KMS-11 (cell line): ENCODE measurements around the gene TJAP1.

Experiments used
- H2AFZ ChIP-seq: fragments of 200-600 bp; sonication (generic); 2 replicates; pipeline ENCODE4 v1.6.1; 2016; ENCODE audit warnings: antibody characterized with exemption, mixed run types, low read depth
- H3K27ac ChIP-seq: fragments of 200-600 bp; sonication (generic); 2 replicates; pipeline ENCODE4 v1.6.1; 2016; ENCODE audit warnings: mild to moderate bottlenecking, mixed run types
- H3K27me3 ChIP-seq: fragments of 200-600 bp; sonication (generic); 2 replicates; pipeline ENCODE4 v1.6.1; 2017; ENCODE audit warnings: mild to moderate bottlenecking, low read depth, mixed run types, moderate library complexity; ENCODE audit not compliant: insufficient read depth
- H3K36me3 ChIP-seq: fragments of 200-600 bp; sonication (generic); 2 replicates; pipeline ENCODE4 v1.6.1; 2017; ENCODE audit warnings: mild to moderate bottlenecking, mixed run types; ENCODE audit not compliant: insufficient read depth
- H3K4me1 ChIP-seq: fragments of 200-600 bp; sonication (generic); 2 replicates; pipeline ENCODE4 v1.6.1; 2016; ENCODE audit warnings: mild to moderate bottlenecking, low read depth, mixed run types; ENCODE audit not compliant: poor library complexity, severe bottlenecking
- H3K4me2 ChIP-seq: fragments of 200-600 bp; sonication (generic); 2 replicates; pipeline ENCODE4 v1.7.0; 2016; ENCODE audit warnings: mild to moderate bottlenecking, mixed run types
- H3K4me3 ChIP-seq: fragments of 200-600 bp; sonication (generic); IDR thresholded peaks from 2 replicates; pipeline ENCODE4 v1.6.1; 2017; ENCODE audit warnings: low read depth, low read length, mixed read lengths; ENCODE audit not compliant: insufficient read depth
- H3K79me2 ChIP-seq: fragments of 200-600 bp; sonication (generic); 2 replicates; pipeline ENCODE4 v1.6.1; 2016; ENCODE audit warnings: low read depth, mixed run types; ENCODE audit not compliant: insufficient read depth
- H3K9ac ChIP-seq: fragments of 200-600 bp; sonication (generic); 2 replicates; pipeline ENCODE4 v1.6.1; 2016; ENCODE audit warnings: mild to moderate bottlenecking, mixed run types
- H4K20me1 ChIP-seq: fragments of 200-600 bp; sonication (generic); 2 replicates; pipeline ENCODE4 v1.6.1; 2016; ENCODE audit warnings: mild to moderate bottlenecking, mixed run types; ENCODE audit not compliant: insufficient read depth
- CTCF ChIP-seq: fragments of 200-600 bp; sonication (generic); conservative IDR thresholded peaks from 2 replicates; pipeline ENCODE4 v1.6.1; 2017; ENCODE audit warnings: low read depth, mild to moderate bottlenecking, antibody characterized with exemption, low read length, moderate library complexity, mixed read lengths

Gene TJAP1

GRCh38 chr6:43504756-43505593 is 27.6 kb downstream of the TJAP1 start:
- Histone ChIP-seq H3K79me2 (no peaks in the 10 kb centered on the region), H3K27ac (no peak overlapping the region), H3K27me3 (peaks cover 10% of the 10 kb centered on the region; the same call in 1 of the 2 replicates), H3K4me2 (no peak overlapping the region), H3K9ac (no peak overlapping the region), H3K4me3 (no peak overlapping the region), H3K36me3 (no peaks in the 10 kb centered on the region), H3K4me1 (peaks cover 6% of the 10 kb centered on the region), H2AFZ (no peak overlapping the region), H4K20me1 (no peaks in the 10 kb centered on the region)
- no peak for TF ChIP-seq CTCF

GRCh38 chr6:43505718-43506117 is 28.3 kb downstream of the TJAP1 start:
- Histone ChIP-seq H3K4me1 (peaks cover 11% of the 10 kb centered on the region), H3K9ac (no peak overlapping the region), H2AFZ (no peak overlapping the region), H3K79me2 (no peaks in the 10 kb centered on the region), H4K20me1 (no peaks in the 10 kb centered on the region), H3K36me3 (no peaks in the 10 kb centered on the region), H3K27me3 (peaks cover 10% of the 10 kb centered on the region; the same call in 1 of the 2 replicates), H3K27ac (no peak overlapping the region), H3K4me2 (no peak overlapping the region), H3K4me3 (no peak overlapping the region)
- TF ChIP-seq CTCF, result no peak

- no peak overlapping the region for H3K4me2 ChIP-seq
- no peak for TF ChIP-seq CTCF
- H4K20me1 ChIP-seq, result no peaks in the 10 kb centered on the region
Observed at GRCh38 chr6:43506171-43506570, 28.8 kb downstream of the TJAP1 start.

DNA sequence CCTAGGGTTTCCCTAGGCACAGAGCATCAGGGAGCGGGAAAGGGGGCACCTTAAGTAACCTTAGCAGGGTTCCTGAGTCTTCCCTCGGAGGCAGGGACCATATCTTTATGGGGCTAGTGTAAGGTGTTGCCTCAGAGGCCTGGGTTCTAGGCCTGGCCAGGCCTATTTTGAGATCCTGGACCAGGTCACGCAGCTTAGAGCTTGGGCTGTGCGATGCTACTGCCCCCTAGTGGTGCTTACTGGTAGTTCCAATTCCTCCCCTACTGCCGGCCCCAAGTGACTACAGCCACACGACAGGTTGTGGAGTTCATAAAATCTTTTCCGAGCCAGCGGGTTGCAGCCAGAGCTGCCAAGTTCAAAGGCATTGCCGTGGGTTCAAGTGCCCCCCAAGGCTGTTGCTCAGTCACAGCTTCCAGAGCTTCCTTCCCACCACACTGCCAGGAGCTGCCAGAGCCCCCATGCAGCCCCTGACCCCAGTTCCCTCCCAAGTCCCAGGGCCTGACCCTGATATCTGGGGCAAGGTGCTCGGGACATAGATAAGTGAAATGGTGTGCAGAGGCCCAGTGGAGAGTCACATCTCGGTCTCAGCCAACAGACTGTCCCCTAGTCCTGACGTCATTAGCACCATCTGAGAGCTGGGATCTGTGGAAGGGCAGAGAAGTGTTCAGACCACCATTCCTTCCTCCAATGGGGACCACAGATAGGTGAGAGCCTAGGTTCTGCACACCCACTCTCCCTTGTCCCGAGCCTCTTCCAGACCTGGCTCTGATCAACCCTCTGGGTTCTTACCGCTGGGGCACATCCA is 29.5 kb downstream of the TJAP1 start:
- H3K27me3 ChIP-seq, result peaks cover 10% of the 10 kb centered on the region; the same call in 1 of the 2 replicates
- H3K79me2 ChIP-seq, result no peaks in the 10 kb centered on the region
- peaks cover 11% of the 10 kb centered on the region for H3K4me1 ChIP-seq
- no peak overlapping the region for H3K4me3 ChIP-seq
- no peak overlapping the region; the same call in 1 of the 2 replicates for H3K4me2 ChIP-seq
- no peaks in the 10 kb centered on the region for H4K20me1 ChIP-seq
- H3K36me3 ChIP-seq, result no peaks in the 10 kb centered on the region
- H2AFZ ChIP-seq, result no peak overlapping the region
- peak; percentile 93 for TF ChIP-seq CTCF
- no peak overlapping the region for H3K9ac ChIP-seq
- no peak overlapping the region for H3K27ac ChIP-seq

More at GRCh38 chr6:43506171-43506570, 28.8 kb downstream of the TJAP1 start:
- Histone ChIP-seq H3K4me3 (no peak overlapping the region), H3K27me3 (peaks cover 10% of the 10 kb centered on the region; the same call in 1 of the 2 replicates), H3K9ac (no peak overlapping the region), H3K79me2 (no peaks in the 10 kb centered on the region), H3K4me1 (peaks cover 11% of the 10 kb centered on the region), H2AFZ (no peak overlapping the region), H3K36me3 (no peaks in the 10 kb centered on the region), H3K27ac (no peak overlapping the region)
